ENCODE measurements around the gene NMD3.

DNA sequence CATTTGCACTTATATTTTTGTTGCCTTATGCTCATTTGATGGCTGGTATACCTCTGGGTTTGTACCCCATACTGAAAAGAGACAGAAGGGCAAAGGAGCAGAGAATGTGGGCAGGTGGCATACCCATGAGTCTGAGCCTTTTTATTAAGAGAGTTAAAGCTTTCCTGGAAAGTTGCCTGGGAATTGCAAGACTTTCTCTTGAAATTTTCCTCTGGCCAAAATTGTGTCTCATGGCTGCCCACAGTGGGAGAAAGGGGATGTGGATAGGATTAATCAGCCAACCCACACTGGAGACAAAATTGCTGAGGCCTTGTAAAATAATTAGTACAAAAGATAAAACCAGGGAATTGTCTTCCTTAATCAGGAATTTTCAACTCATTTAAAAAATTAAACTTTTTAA, 8.2 kb upstream of the NMD3 start:
- no peak for TF ChIP-seq POLR2A (IDR thresholded peaks at IDR 0.05)
- TF ChIP-seq, protein P1, sequence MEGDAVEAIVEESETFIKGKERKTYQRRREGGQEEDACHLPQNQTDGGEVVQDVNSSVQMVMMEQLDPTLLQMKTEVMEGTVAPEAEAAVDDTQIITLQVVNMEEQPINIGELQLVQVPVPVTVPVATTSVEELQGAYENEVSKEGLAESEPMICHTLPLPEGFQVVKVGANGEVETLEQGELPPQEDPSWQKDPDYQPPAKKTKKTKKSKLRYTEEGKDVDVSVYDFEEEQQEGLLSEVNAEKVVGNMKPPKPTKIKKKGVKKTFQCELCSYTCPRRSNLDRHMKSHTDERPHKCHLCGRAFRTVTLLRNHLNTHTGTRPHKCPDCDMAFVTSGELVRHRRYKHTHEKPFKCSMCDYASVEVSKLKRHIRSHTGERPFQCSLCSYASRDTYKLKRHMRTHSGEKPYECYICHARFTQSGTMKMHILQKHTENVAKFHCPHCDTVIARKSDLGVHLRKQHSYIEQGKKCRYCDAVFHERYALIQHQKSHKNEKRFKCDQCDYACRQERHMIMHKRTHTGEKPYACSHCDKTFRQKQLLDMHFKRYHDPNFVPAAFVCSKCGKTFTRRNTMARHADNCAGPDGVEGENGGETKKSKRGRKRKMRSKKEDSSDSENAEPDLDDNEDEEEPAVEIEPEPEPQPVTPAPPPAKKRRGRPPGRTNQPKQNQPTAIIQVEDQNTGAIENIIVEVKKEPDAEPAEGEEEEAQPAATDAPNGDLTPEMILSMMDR (IDR thresholded peaks at IDR 0.05), result no peak

All from lower leg skin (tissue), 3 donors.